Central memory CD8-positive, alpha-beta T cell (primary cell): ENCODE data around the gene PRMT7.

Experiments
- ATAC-seq: fragments of 150-1000 bp; cut with Tn5 transposase; replicated peaks from 2 replicates; pipeline ENCODE4 v1.10.0; 2022; ENCODE audit warnings: mild to moderate bottlenecking, moderate FRiP score, moderate number of reproducible peaks; ENCODE audit not compliant: poor library complexity, severe bottlenecking; ENCODE audit errors: extremely low read depth
- DNase-seq, 2 donors: peaks; one replicate each; pipeline ENCODE4 v3.0.0; 2021; ENCODE audit warnings: low spot score in 2 of 2
- H3K27ac Mint-ChIP-seq: one replicate; pipeline ENCODE4 v1.8.0; 2022; ENCODE audit warnings: low read depth, mild to moderate bottlenecking, moderate library complexity, mixed read lengths
- H3K27me3 Mint-ChIP-seq: one replicate; pipeline ENCODE4 v1.8.0; 2022; ENCODE audit warnings: mixed read lengths
- H3K36me3 Mint-ChIP-seq: one replicate; pipeline ENCODE4 v1.8.0; 2022; ENCODE audit warnings: mild to moderate bottlenecking, moderate library complexity, mixed read lengths; ENCODE audit not compliant: insufficient read depth
- H3K4me1 Mint-ChIP-seq: one replicate; pipeline ENCODE4 v1.8.0; 2022; ENCODE audit warnings: mixed read lengths
- H3K4me3 Mint-ChIP-seq: one replicate; pipeline ENCODE4 v1.8.0; 2022; ENCODE audit warnings: mild to moderate bottlenecking, moderate library complexity, mixed read lengths
- H3K9me3 Mint-ChIP-seq: one replicate; pipeline ENCODE4 v1.8.0; 2022; ENCODE audit warnings: mixed read lengths

PRMT7 gene

DNA sequence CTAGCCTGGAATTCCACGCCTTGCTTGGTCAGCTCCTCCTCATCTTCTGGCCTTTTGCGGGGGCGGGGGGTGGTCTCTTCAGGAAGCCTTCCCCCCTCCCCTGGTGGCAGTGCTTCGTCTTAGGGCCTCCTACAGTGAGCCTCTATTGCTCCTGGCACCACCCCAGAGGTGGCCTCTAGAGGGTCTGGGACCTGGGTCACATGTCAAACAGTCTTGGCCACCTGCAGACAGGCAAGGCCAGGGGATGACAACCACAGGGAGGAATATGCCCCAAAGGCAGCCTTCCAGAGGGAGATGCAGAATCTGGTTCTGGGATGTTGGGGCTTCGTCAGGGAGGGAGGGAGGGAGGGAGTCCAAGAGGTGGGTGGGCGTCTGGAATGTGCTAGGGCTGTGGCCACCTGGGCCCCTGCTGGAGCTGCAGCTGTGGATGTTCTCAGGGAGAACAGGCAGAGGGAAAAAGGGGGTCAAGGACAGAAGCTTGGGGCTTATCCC is 86.9 kb downstream of the PRMT7 start:
- Mint-ChIP-seq H3K27ac (no peak overlapping the region), H3K36me3 (no peaks in the 10 kb centered on the region), H3K4me3 (no peak overlapping the region), H3K27me3 (no peaks in the 10 kb centered on the region), H3K4me1 (peaks cover 12% of the 10 kb centered on the region), H3K9me3 (no peaks in the 10 kb centered on the region)
- no peak for DNase-seq
- no peak for ATAC-seq

DNA sequence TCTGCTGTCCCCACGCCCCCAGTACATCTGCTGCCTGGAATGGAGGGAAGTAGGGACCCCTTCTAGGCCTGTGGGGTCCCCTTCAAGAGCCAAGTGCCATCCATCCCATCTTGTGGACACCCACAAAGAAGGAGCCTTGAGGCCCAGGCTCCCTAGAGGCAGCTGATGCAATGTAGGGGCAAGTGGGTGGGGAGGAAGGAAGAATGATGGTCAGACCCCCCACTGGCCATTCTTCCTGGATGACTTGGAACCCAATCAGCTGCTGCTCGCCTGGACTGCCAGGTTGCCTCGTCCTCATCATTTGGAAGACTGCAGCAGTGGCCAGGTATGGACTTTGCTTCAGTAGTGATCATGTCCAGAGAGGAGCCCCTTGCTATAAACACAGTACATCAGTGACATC is 88.6 kb downstream of the PRMT7 start:
- DNase-seq (no peak), ATAC-seq (no peak)
- Mint-ChIP-seq H3K4me1 (peaks cover 12% of the 10 kb centered on the region), H3K9me3 (no peaks in the 10 kb centered on the region), H3K27me3 (no peaks in the 10 kb centered on the region), H3K4me3 (no peak overlapping the region), H3K27ac (no peak overlapping the region), H3K36me3 (no peaks in the 10 kb centered on the region)

- Mint-ChIP-seq H3K27me3 (no peaks in the 10 kb centered on the region), H3K9me3 (no peaks in the 10 kb centered on the region), H3K4me1 (peaks cover 12% of the 10 kb centered on the region), H3K4me3 (no peak overlapping the region), H3K27ac (no peak overlapping the region), H3K36me3 (peaks cover 2% of the 10 kb centered on the region)
- DNase-seq (no peak), ATAC-seq (no peak)
Observed at GRCh38 chr16:68400083-68400923, 89.5 kb downstream of the PRMT7 start.

GRCh38 chr16:68400924-68401460 is 90.2 kb downstream of the PRMT7 start:
- H3K4me1 Mint-ChIP-seq, result peaks cover 12% of the 10 kb centered on the region
- no peaks in the 10 kb centered on the region for H3K9me3 Mint-ChIP-seq
- H3K4me3 Mint-ChIP-seq, result no peak overlapping the region
- ATAC-seq (no peak), DNase-seq (no peak)
- no peaks in the 10 kb centered on the region for H3K27me3 Mint-ChIP-seq
- H3K27ac Mint-ChIP-seq, result no peak overlapping the region
- H3K36me3 Mint-ChIP-seq, result peaks cover 2% of the 10 kb centered on the region

GRCh38 chr16:68401871-68402747 is 91.3 kb downstream of the PRMT7 start:
- Mint-ChIP-seq H3K9me3 (no peaks in the 10 kb centered on the region), H3K27me3 (peaks cover 9% of the 10 kb centered on the region), H3K36me3 (peaks cover 2% of the 10 kb centered on the region), H3K4me3 (no peak overlapping the region), H3K4me1 (peaks cover 7% of the 10 kb centered on the region), H3K27ac (peak overlapping the region; percentile 12)
- DNase-seq (no peak), ATAC-seq (no peak)

- H3K27me3 Mint-ChIP-seq, result peaks cover 9% of the 10 kb centered on the region
- no peak overlapping the region for H3K27ac Mint-ChIP-seq
- ATAC-seq, result no peak
- no peak overlapping the region for H3K4me3 Mint-ChIP-seq
- peaks cover 7% of the 10 kb centered on the region for H3K4me1 Mint-ChIP-seq
- H3K36me3 Mint-ChIP-seq, result peaks cover 2% of the 10 kb centered on the region
- DNase-seq, result no peak
- no peaks in the 10 kb centered on the region for H3K9me3 Mint-ChIP-seq
Observed at GRCh38 chr16:68402748-68403040, 91.9 kb downstream of the PRMT7 start.

DNA sequence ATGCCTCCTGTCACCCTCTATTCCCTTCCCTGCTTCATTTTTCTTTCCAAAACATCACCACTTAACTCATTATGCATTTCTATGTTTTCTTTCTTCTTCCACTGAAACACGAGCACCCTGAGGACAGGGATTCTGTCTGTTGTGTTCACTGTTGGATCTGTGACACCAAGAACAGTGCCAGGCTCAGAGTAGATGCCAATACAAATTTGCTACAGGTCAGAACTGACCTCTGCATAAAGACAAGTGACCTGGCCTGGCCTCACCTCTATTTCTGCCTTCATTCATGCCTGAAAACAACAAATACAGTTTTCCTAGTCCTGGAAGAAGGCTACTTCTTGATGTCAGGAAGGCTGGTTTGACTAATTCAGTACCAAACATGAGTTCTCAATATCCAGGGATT is 92.4 kb downstream of the PRMT7 start:
- DNase-seq (no peak), ATAC-seq (no peak)
- no peak overlapping the region for H3K4me3 Mint-ChIP-seq
- peaks cover 7% of the 10 kb centered on the region for H3K4me1 Mint-ChIP-seq
- no peaks in the 10 kb centered on the region for H3K9me3 Mint-ChIP-seq
- H3K27ac Mint-ChIP-seq, result no peak overlapping the region
- peaks cover 2% of the 10 kb centered on the region for H3K36me3 Mint-ChIP-seq
- H3K27me3 Mint-ChIP-seq, result peaks cover 9% of the 10 kb centered on the region

DNA sequence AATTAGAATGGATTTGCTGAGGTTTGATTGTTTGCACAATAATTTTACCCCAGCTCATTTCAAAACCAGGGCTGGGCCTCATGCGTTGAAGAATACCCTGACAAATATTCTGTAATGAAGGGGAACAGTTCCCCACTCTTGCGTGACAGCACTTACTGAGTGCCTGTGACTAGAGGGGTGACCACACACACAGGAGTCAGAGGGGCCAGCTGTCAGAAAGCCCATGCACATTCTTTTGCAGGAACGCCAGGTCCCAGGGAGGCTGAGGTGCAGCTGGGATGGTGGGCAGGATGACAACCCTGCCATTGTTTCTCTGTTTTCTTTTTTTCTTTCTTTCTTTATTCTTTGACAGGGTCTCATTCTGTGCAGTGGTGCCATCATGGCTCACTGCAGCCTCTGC is 92.9 kb downstream of the PRMT7 start:
- peaks cover 2% of the 10 kb centered on the region for H3K36me3 Mint-ChIP-seq
- H3K4me3 Mint-ChIP-seq, result no peak overlapping the region
- ATAC-seq (no peak), DNase-seq (no peak)
- peaks cover 9% of the 10 kb centered on the region for H3K27me3 Mint-ChIP-seq
- H3K9me3 Mint-ChIP-seq, result no peaks in the 10 kb centered on the region
- peaks cover 7% of the 10 kb centered on the region for H3K4me1 Mint-ChIP-seq
- no peak overlapping the region for H3K27ac Mint-ChIP-seq

DNA sequence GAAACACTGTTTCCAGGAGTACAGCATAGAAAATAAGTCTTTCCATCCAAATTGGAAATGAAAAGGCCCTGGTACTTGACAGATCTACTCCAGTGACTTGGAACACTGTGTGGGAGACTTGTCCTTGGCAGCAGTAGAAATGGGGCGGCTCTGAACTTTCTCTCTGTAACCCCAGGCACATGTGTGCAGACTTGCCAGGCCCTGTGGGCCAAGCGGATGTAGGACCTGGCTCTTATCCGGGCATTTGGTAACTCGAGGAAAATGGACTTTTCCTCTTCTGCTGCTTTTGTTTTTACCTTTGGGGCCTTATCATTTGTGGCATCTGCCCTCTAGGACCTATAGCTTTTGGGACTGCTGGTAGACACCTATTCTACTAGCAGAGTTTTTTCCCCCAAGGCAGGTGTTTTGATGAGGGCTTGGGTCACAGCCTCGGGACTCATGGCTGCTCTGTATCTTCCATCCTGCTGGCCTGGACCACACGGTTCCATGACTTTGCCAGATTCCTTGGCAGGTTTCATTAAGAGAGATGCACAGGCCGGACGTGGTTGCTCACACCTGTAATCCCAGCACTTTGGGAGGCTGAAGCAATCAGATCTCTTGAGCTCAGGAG is 94.0 kb downstream of the PRMT7 start:
- Mint-ChIP-seq H3K27me3 (peaks cover 9% of the 10 kb centered on the region), H3K4me3 (no peak overlapping the region)
- ATAC-seq, result no peak

GRCh38 chr16:68406458-68407152 is 95.8 kb downstream of the PRMT7 start:
- peaks cover 2% of the 10 kb centered on the region for H3K36me3 Mint-ChIP-seq
- peaks cover 18% of the 10 kb centered on the region for H3K4me1 Mint-ChIP-seq
- H3K4me3 Mint-ChIP-seq, result no peak overlapping the region
- ATAC-seq (no peak), DNase-seq (no peak)
- no peaks in the 10 kb centered on the region for H3K9me3 Mint-ChIP-seq
- peaks cover 9% of the 10 kb centered on the region for H3K27me3 Mint-ChIP-seq
- no peak overlapping the region for H3K27ac Mint-ChIP-seq

More for the DNA sequence above, 94.0 kb downstream of the PRMT7 start:
- no peak for DNase-seq
- Mint-ChIP-seq H3K27ac (no peak overlapping the region), H3K36me3 (peaks cover 2% of the 10 kb centered on the region), H3K9me3 (no peaks in the 10 kb centered on the region), H3K4me1 (peaks cover 8% of the 10 kb centered on the region)
